Measurements from ENCODE around the gene STK31.
"Not testable (repeated sequence)": the region's sequence is repeated elsewhere in the genome, so short reads cannot be mapped to it uniquely, and the experiment has no call there.

STK31 gene

DNA sequence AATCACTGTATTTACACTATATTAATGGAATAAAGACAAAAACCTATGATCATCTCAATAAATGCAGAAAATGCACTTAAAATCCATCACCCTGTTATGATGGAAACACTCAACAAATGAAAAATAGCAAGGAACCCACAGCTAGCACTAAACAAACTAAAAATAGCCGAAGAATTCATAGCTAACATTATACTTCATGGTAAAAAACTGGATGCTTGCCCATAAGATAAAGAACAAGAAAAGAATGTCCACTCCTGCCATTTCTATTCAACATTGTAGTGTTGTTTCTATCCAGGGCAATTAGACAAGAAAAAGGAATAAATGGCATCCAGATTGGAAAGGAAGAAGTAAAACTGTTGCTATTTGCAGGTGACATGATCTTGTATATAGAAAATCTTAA, 142.1 kb downstream of the STK31 start:
- TF ChIP-seq Cebpa-rat (IDR thresholded peaks at IDR 0.05) = no peak
- Histone ChIP-seq H3K36me3 (no peaks in the 10 kb centered on the region), H3K4me3 (no peak overlapping the region), H3K27me3 (no peaks in the 10 kb centered on the region), H3K4me1 (no peaks in the 10 kb centered on the region), H3K4me2 (no peak overlapping the region), H3K9me3 (peaks cover 30% of the 10 kb centered on the region), H3K27ac (no peak overlapping the region), H4K20me1 (no peaks in the 10 kb centered on the region), H3K9ac (no peak overlapping the region)

DNA sequence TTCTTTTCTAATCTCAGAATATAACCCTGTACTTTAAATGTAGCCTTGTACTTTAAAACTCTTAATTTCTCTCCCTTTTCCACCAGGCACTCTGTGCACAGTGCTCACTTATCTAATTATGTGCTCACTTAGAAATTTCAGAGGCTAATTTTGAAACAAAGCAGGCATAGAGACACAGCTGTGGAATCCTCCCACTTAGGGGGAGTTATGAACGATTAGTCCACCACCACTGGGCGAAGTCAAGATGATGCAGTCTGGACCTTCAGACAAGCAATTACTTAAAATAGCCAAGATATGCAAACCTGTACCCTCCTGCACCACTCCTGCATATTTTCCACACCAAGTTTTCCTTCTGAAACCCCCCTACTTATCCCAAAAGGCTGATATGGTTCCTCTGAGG, 143.0 kb downstream of the STK31 start:
- no peak for TF ChIP-seq Cebpa-rat (IDR thresholded peaks at IDR 0.05)
- H3K27ac ChIP-seq = no peak overlapping the region
- H4K20me1 ChIP-seq = no peaks in the 10 kb centered on the region
- H3K9me3 ChIP-seq = peaks cover 22% of the 10 kb centered on the region
- H3K4me3 ChIP-seq = no peak overlapping the region
- H3K4me2 ChIP-seq = no peak overlapping the region
- no peaks in the 10 kb centered on the region for H3K36me3 ChIP-seq
- H3K27me3 ChIP-seq = no peaks in the 10 kb centered on the region
- no peaks in the 10 kb centered on the region for H3K4me1 ChIP-seq
- no peak overlapping the region for H3K9ac ChIP-seq

- TF ChIP-seq Cebpa-rat (IDR thresholded peaks at IDR 0.05) = no peak
- Histone ChIP-seq H3K27ac (no peak overlapping the region), H3K4me2 (no peak overlapping the region), H3K36me3 (no peaks in the 10 kb centered on the region), H3K9ac (no peak overlapping the region), H4K20me1 (no peaks in the 10 kb centered on the region), H3K4me3 (no peak overlapping the region), H3K9me3 (no peaks in the 10 kb centered on the region), H3K4me1 (peaks cover 7% of the 10 kb centered on the region), H3K27me3 (no peaks in the 10 kb centered on the region)
These were observed 153.3 kb downstream of the STK31 start for GRCh38 chr7:23863209-23863787.

GRCh38 chr7:23864973-23865372, 155.0 kb downstream of the STK31 start:
- Histone ChIP-seq H3K36me3 (no peaks in the 10 kb centered on the region), H3K27me3 (no peaks in the 10 kb centered on the region), H3K9ac (no peak overlapping the region), H3K27ac (no peak overlapping the region), H3K4me1 (peaks cover 7% of the 10 kb centered on the region), H4K20me1 (no peaks in the 10 kb centered on the region), H3K9me3 (no peaks in the 10 kb centered on the region), H3K4me2 (no peak overlapping the region), H3K4me3 (no peak overlapping the region)
- no peak for TF ChIP-seq Cebpa-rat (IDR thresholded peaks at IDR 0.05)

DNA sequence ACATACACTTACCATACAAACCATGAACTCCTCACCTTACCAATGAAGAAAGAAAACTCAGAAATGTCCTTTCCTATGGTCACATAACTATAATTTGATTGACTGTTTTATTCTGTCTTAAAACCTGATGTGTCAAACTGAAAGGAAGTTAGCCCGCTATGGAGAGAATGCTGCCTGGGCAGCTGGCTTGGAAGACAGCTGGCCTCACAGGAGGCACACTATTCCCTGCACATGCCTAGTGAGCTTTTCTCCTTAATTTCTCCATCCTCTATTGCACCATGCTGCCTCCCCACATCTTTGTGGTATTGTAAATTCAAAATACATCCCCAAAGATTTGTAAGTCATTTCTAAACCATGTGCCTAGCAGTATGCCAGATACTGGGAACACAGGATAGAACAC, 163.3 kb downstream of the STK31 start:
- Histone ChIP-seq H3K9ac (no peak overlapping the region), H3K36me3 (no peaks in the 10 kb centered on the region), H3K9me3 (no peaks in the 10 kb centered on the region), H4K20me1 (no peaks in the 10 kb centered on the region), H3K4me3 (no peak overlapping the region), H3K27ac (no peak overlapping the region), H3K4me2 (no peak overlapping the region), H3K27me3 (no peaks in the 10 kb centered on the region), H3K4me1 (no peaks in the 10 kb centered on the region)
- TF ChIP-seq Cebpa-rat (IDR thresholded peaks at IDR 0.05) = no peak

DNA sequence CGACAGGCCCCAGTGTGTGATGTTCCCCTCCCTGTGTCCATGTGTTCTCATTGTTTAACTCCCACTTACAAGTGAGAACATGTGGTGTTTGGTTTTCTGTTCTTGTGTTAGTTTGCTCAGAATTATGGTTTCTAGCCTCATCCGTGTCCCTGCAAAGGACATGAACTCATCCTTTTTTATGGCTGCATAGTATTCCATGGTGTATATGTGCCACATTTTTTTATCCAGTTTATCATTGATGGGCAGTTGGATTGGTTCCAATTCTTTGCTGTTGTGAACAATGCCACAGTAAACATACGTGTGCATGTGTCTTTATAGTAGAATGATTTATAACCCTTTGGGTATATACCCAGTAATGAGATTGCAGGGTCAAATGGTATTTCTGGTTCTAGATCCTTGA, 166.5 kb downstream of the STK31 start:
- H3K36me3 ChIP-seq, H3K9ac ChIP-seq, H3K9me3 ChIP-seq: not testable (repeated sequence)

More for the DNA sequence above, 166.5 kb downstream of the STK31 start:
- H4K20me1 ChIP-seq, H3K4me3 ChIP-seq, H3K27ac ChIP-seq, H3K27me3 ChIP-seq, H3K4me1 ChIP-seq, H3K4me2 ChIP-seq: not testable (repeated sequence)
